Epidermal melanocyte (primary cell): Measurements from ENCODE around the gene KIF2A.
A peak's percentile ranks its signal among the peaks of the same experiment; 100 is the strongest.

Experiments
- DNase-seq: peaks from one replicate; pipeline ENCODE4 v3.0.0; 2011; ENCODE audit warnings: low spot score; ENCODE audit not compliant: insufficient read length

Gene KIF2A

GRCh38 chr5:62305715-62306322 lies at the start of gene KIF2A:
KIF2A (plus strand) TSS chr5:62306206; CDS start chr5:62306473, 267 bp downstream.
- DNase-seq = peak; percentile 92

- DNase-seq = no peak
These were observed 49.0 kb upstream of the KIF2A start for GRCh38 chr5:62257020-62257367.

GRCh38 chr5:62258654-62259053 lies 47.4 kb upstream of the KIF2A start:
- no peak for DNase-seq

- DNase-seq = no peak
These were observed 46.2 kb upstream of the KIF2A start for GRCh38 chr5:62259699-62260250.

GRCh38 chr5:62260513-62260912 lies 45.5 kb upstream of the KIF2A start:
- no peak for DNase-seq

- DNase-seq = no peak
These were observed 42.6 kb upstream of the KIF2A start for GRCh38 chr5:62263401-62263800.

- DNase-seq = no peak
These were observed 40.3 kb upstream of the KIF2A start for GRCh38 chr5:62265648-62266112.

- DNase-seq = no peak
These were observed 39.4 kb upstream of the KIF2A start for GRCh38 chr5:62266573-62266972.

GRCh38 chr5:62268234-62268633 lies 37.8 kb upstream of the KIF2A start:
- DNase-seq = no peak

- no peak for DNase-seq
These were observed 37.2 kb upstream of the KIF2A start for GRCh38 chr5:62268792-62269191.

GRCh38 chr5:62271370-62271769 lies 34.6 kb upstream of the KIF2A start:
- DNase-seq = no peak

GRCh38 chr5:62271870-62272269 lies 34.1 kb upstream of the KIF2A start:
- DNase-seq = no peak

GRCh38 chr5:62273687-62274086 lies 32.3 kb upstream of the KIF2A start:
- no peak for DNase-seq

- no peak for DNase-seq
These were observed 30.4 kb upstream of the KIF2A start for GRCh38 chr5:62275581-62275980.

- DNase-seq = no peak
These were observed 24.6 kb upstream of the KIF2A start for GRCh38 chr5:62281411-62281810.

GRCh38 chr5:62282064-62282463 lies 23.9 kb upstream of the KIF2A start:
- DNase-seq = no peak

- DNase-seq = no peak
These were observed 23.0 kb upstream of the KIF2A start for GRCh38 chr5:62283005-62283404.

GRCh38 chr5:62283861-62284260 lies 22.1 kb upstream of the KIF2A start:
- DNase-seq = no peak

GRCh38 chr5:62284946-62285891 lies 20.8 kb upstream of the KIF2A start:
- DNase-seq = no peak

GRCh38 chr5:62286834-62287233 lies 19.2 kb upstream of the KIF2A start:
- no peak for DNase-seq

GRCh38 chr5:62287237-62287636 lies 18.8 kb upstream of the KIF2A start:
- no peak for DNase-seq

- DNase-seq = no peak
These were observed 17.9 kb upstream of the KIF2A start for GRCh38 chr5:62288118-62288517.
